Measurements from ENCODE around the gene AMBRA1.
A peak's percentile ranks its signal among the peaks of the same experiment; 100 is the strongest.

Gene AMBRA1

DNA sequence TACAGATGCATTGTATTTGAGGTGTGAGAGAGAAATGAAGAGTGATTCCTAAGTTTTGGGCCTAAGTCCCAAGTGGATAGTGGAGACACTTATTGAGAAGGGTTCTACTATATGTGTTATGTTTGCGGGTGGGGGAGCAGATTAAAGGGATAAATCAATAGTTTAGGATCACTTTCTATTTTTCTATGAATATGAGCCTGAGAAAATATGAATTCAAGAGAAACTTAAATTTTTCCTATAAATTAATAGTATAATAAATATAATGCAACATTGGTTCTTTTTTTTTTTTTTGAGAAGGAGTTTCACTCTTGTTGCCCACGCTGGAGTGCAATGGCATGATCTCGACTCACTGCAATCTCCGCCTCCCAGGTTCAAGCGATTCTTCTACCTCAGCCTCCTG lies 31.3 kb downstream of the AMBRA1 start:
- H4K5ac ChIP-seq (ENCODE audit: low read length), result no peak overlapping the region
- H3K4me2 ChIP-seq (ENCODE audit: low read length), result no peak overlapping the region
- H3K27me3 ChIP-seq (ENCODE audit: insufficient read depth, low read length, poor library complexity), result no peaks in the 10 kb centered on the region
- H3K79me1 ChIP-seq (ENCODE audit: low read length), result peaks cover 11% of the 10 kb centered on the region
- H2BK15ac ChIP-seq (replicated peaks; ENCODE audit: low read depth), result no peak overlapping the region
- peaks cover 19% of the 10 kb centered on the region for H3K79me2 ChIP-seq (ENCODE audit: control insufficient read depth, insufficient read depth, low read length)
- no peak overlapping the region for H2BK120ac ChIP-seq (ENCODE audit: low read depth, low read length)
- H3K9ac ChIP-seq (ENCODE audit: low read length), result no peak overlapping the region
- DNase-seq, result no peak
- no peak overlapping the region for H3K4ac ChIP-seq (ENCODE audit: low read depth, low read length)
- no peak overlapping the region for H4K8ac ChIP-seq (ENCODE audit: low read depth, low read length)
- H3K18ac ChIP-seq (ENCODE audit: low read length), result no peak overlapping the region
- H3K23ac ChIP-seq (ENCODE audit: low read length), result no peak overlapping the region
- no peak overlapping the region for H3K56ac ChIP-seq (ENCODE audit: low read length)
- no peak overlapping the region for H2AK5ac ChIP-seq (ENCODE audit: low read length)
- WGBS (ENCODE audit: extremely low coverage, insufficient coverage, low lambda C conversion rate), result no CpG with 5 or more reads among the region's 5 CpGs
- H2BK5ac ChIP-seq (ENCODE audit: low read length), result no peak overlapping the region
- peaks cover 4% of the 10 kb centered on the region for H3K4me1 ChIP-seq (ENCODE audit: control insufficient read depth, low read depth, low read length)
- no peaks in the 10 kb centered on the region for H3K36me3 ChIP-seq (ENCODE audit: control insufficient read depth, insufficient read depth, low read length)
- no peak overlapping the region for H3K27ac ChIP-seq (ENCODE audit: low read depth, low read length)
- no peak overlapping the region for H3K4me3 ChIP-seq (ENCODE audit: low read length)

GRCh38 chr11:46560300-46560991 lies 33.4 kb downstream of the AMBRA1 start:
- no peak overlapping the region for H3K18ac ChIP-seq (ENCODE audit: low read length)
- H3K4me1 ChIP-seq (ENCODE audit: control insufficient read depth, low read depth, low read length), result peaks cover 4% of the 10 kb centered on the region
- H3K27me3 ChIP-seq (ENCODE audit: insufficient read depth, low read length, poor library complexity), result no peaks in the 10 kb centered on the region
- no peak overlapping the region for H3K9ac ChIP-seq (ENCODE audit: low read length)
- H3K4ac ChIP-seq (ENCODE audit: low read depth, low read length), result no peak overlapping the region
- no peak overlapping the region for H4K8ac ChIP-seq (ENCODE audit: low read depth, low read length)
- H3K23ac ChIP-seq (ENCODE audit: low read length), result no peak overlapping the region
- H3K4me3 ChIP-seq (ENCODE audit: low read length), result no peak overlapping the region
- no peak overlapping the region for H3K27ac ChIP-seq (ENCODE audit: low read depth, low read length)
- H3K36me3 ChIP-seq (ENCODE audit: control insufficient read depth, insufficient read depth, low read length), result no peaks in the 10 kb centered on the region
- no peak overlapping the region for H2BK15ac ChIP-seq (replicated peaks; ENCODE audit: low read depth)
- no peak for DNase-seq
- H2BK120ac ChIP-seq (ENCODE audit: low read depth, low read length), result no peak overlapping the region
- peaks cover 11% of the 10 kb centered on the region for H3K79me1 ChIP-seq (ENCODE audit: low read length)
- H4K5ac ChIP-seq (ENCODE audit: low read length), result no peak overlapping the region
- H2BK5ac ChIP-seq (ENCODE audit: low read length), result no peak overlapping the region
- H3K79me2 ChIP-seq (ENCODE audit: control insufficient read depth, insufficient read depth, low read length), result peaks cover 16% of the 10 kb centered on the region
- H3K4me2 ChIP-seq (ENCODE audit: low read length), result no peak overlapping the region
- WGBS (ENCODE audit: extremely low coverage, insufficient coverage, low lambda C conversion rate), result no CpG with 5 or more reads among the region's 6 CpGs
- no peak overlapping the region for H2AK5ac ChIP-seq (ENCODE audit: low read length)
- no peak overlapping the region for H3K56ac ChIP-seq (ENCODE audit: low read length)

DNA sequence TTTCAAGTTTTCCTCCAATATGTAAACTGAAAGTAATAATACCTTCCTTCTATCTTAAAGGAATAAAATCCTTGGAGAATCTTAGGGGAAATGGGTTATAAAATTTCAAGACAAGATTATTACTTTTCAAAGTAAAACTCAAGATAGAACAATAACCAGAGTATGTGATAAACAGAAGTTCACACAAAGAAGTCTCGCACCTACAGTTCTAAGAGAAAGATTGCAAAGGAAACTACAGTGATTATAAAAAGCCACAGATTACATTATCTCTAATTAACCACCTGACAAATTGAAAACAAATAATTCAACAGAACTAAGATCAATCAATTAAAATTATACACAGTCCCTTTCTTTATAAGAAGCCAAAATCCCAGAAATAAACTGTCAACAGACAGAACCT lies 34.0 kb downstream of the AMBRA1 start:
- H3K18ac ChIP-seq (ENCODE audit: low read length), result no peak overlapping the region
- H3K27me3 ChIP-seq (ENCODE audit: insufficient read depth, low read length, poor library complexity), result no peaks in the 10 kb centered on the region
- no peak overlapping the region for H2AK5ac ChIP-seq (ENCODE audit: low read length)
- H3K4ac ChIP-seq (ENCODE audit: low read depth, low read length), result no peak overlapping the region
- H3K4me3 ChIP-seq (ENCODE audit: low read length), result no peak overlapping the region
- H2BK120ac ChIP-seq (ENCODE audit: low read depth, low read length), result no peak overlapping the region
- H4K5ac ChIP-seq (ENCODE audit: low read length), result no peak overlapping the region
- H3K36me3 ChIP-seq (ENCODE audit: control insufficient read depth, insufficient read depth, low read length), result no peaks in the 10 kb centered on the region
- no peak overlapping the region for H3K27ac ChIP-seq (ENCODE audit: low read depth, low read length)
- H3K79me1 ChIP-seq (ENCODE audit: low read length), result peaks cover 11% of the 10 kb centered on the region
- peaks cover 8% of the 10 kb centered on the region for H3K4me1 ChIP-seq (ENCODE audit: control insufficient read depth, low read depth, low read length)
- H2BK15ac ChIP-seq (replicated peaks; ENCODE audit: low read depth), result no peak overlapping the region
- H3K4me2 ChIP-seq (ENCODE audit: low read length), result no peak overlapping the region
- no peak overlapping the region for H4K8ac ChIP-seq (ENCODE audit: low read depth, low read length)
- H3K23ac ChIP-seq (ENCODE audit: low read length), result no peak overlapping the region
- H2BK5ac ChIP-seq (ENCODE audit: low read length), result no peak overlapping the region
- peaks cover 14% of the 10 kb centered on the region for H3K79me2 ChIP-seq (ENCODE audit: control insufficient read depth, insufficient read depth, low read length)
- H3K56ac ChIP-seq (ENCODE audit: low read length), result no peak overlapping the region
- WGBS (ENCODE audit: extremely low coverage, insufficient coverage, low lambda C conversion rate), result no CpG with 5 or more reads among the region's 1 CpG
- no peak overlapping the region for H3K9ac ChIP-seq (ENCODE audit: low read length)
- no peak for DNase-seq

GRCh38 chr11:46557684-46558151 lies 36.1 kb downstream of the AMBRA1 start:
- Histone ChIP-seq H4K5ac (ENCODE audit: low read length) (no peak overlapping the region), H3K79me1 (ENCODE audit: low read length) (peaks cover 9% of the 10 kb centered on the region), H3K4ac (ENCODE audit: low read depth, low read length) (no peak overlapping the region), H3K27me3 (ENCODE audit: insufficient read depth, low read length, poor library complexity) (no peaks in the 10 kb centered on the region), H3K18ac (ENCODE audit: low read length) (no peak overlapping the region), H2AK5ac (ENCODE audit: low read length) (no peak overlapping the region), H2BK120ac (ENCODE audit: low read depth, low read length) (no peak overlapping the region), H4K8ac (ENCODE audit: low read depth, low read length) (no peak overlapping the region), H3K36me3 (ENCODE audit: control insufficient read depth, insufficient read depth, low read length) (no peaks in the 10 kb centered on the region), H3K9ac (ENCODE audit: low read length) (no peak overlapping the region), H3K4me2 (ENCODE audit: low read length) (no peak overlapping the region), H3K23ac (ENCODE audit: low read length) (no peak overlapping the region), H2BK5ac (ENCODE audit: low read length) (no peak overlapping the region), H3K4me3 (ENCODE audit: low read length) (no peak overlapping the region), H3K56ac (ENCODE audit: low read length) (peak overlapping the region; percentile 46), H3K79me2 (ENCODE audit: control insufficient read depth, insufficient read depth, low read length) (peaks cover 10% of the 10 kb centered on the region), H2BK15ac (replicated peaks; ENCODE audit: low read depth) (no peak overlapping the region), H3K4me1 (ENCODE audit: control insufficient read depth, low read depth, low read length) (peaks cover 11% of the 10 kb centered on the region), H3K27ac (ENCODE audit: low read depth, low read length) (no peak overlapping the region)
- no CpG with 5 or more reads among the region's 7 CpGs for WGBS (ENCODE audit: extremely low coverage, insufficient coverage, low lambda C conversion rate)
- DNase-seq, result no peak

GRCh38 chr11:46555267-46556054 lies 38.4 kb downstream of the AMBRA1 start:
- H3K18ac ChIP-seq (ENCODE audit: low read length), result no peak overlapping the region
- H4K8ac ChIP-seq (ENCODE audit: low read depth, low read length), result no peak overlapping the region
- DNase-seq, result no peak
- no CpG with 5 or more reads among the region's 2 CpGs for WGBS (ENCODE audit: extremely low coverage, insufficient coverage, low lambda C conversion rate)
- H3K4me3 ChIP-seq (ENCODE audit: low read length), result no peak overlapping the region
- peak overlapping the region; percentile 40 for H3K56ac ChIP-seq (ENCODE audit: low read length)
- no peak overlapping the region for H3K4ac ChIP-seq (ENCODE audit: low read depth, low read length)
- no peaks in the 10 kb centered on the region for H3K27me3 ChIP-seq (ENCODE audit: insufficient read depth, low read length, poor library complexity)
- peaks cover 11% of the 10 kb centered on the region for H3K79me2 ChIP-seq (ENCODE audit: control insufficient read depth, insufficient read depth, low read length)
- H3K79me1 ChIP-seq (ENCODE audit: low read length), result peaks cover 7% of the 10 kb centered on the region
- H3K9ac ChIP-seq (ENCODE audit: low read length), result no peak overlapping the region
- H3K27ac ChIP-seq (ENCODE audit: low read depth, low read length), result peak overlapping the region; percentile 85
- no peaks in the 10 kb centered on the region for H3K36me3 ChIP-seq (ENCODE audit: control insufficient read depth, insufficient read depth, low read length)
- no peak overlapping the region for H2AK5ac ChIP-seq (ENCODE audit: low read length)
- H2BK15ac ChIP-seq (replicated peaks; ENCODE audit: low read depth), result no peak overlapping the region
- H3K23ac ChIP-seq (ENCODE audit: low read length), result no peak overlapping the region
- no peak overlapping the region for H4K5ac ChIP-seq (ENCODE audit: low read length)
- H2BK120ac ChIP-seq (ENCODE audit: low read depth, low read length), result no peak overlapping the region
- H2BK5ac ChIP-seq (ENCODE audit: low read length), result no peak overlapping the region
- H3K4me1 ChIP-seq (ENCODE audit: control insufficient read depth, low read depth, low read length), result peaks cover 11% of the 10 kb centered on the region
- H3K4me2 ChIP-seq (ENCODE audit: low read length), result no peak overlapping the region
